Measurements from ENCODE around the gene RNF135. TPM values are rescaled to one million over a fixed set of nuclear protein-coding genes. Genes with fewer than 3 reads are reported as not detected.
A peak's percentile ranks its signal among the peaks of the same experiment; 100 is the strongest.

Gene RNF135
- total RNA-seq, 5 donors from 2014 or later (not counting 1 experiment from before 2014, with no cell fraction given), result 2.1 to 7.8 (median 6.4) TPM

DNA sequence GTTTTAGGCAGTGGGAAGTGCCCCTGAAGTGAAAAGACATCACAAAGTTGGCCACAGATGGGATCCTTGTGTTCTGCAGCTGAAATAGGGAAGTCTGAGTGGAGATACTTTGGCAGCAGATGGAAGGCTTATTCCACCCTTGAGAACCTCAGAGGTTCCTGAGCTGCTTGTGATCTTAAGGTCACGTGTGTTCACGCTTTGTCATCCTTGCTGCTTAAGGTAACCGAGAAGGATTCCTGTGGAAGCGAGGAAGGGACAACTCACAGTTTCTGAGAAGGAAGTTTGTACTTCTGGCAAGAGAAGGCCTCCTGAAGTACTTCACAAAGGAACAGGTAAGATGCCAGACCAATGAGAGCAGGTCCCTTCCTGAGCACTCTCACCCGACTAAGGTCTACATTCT, 36.9 kb upstream of the RNF135 start:
- Histone ChIP-seq H3K27me3 (replicated peaks in 1 of 2; ENCODE audit: control insufficient read depth in 2 of 2, extremely low read depth in 1 of 2, insufficient read depth in 2 of 2, low read length in 1 of 2) (peaks cover 0 to 5% of the 10 kb centered on the region in 2 experiments), H3K9me3 (no peaks in the 10 kb centered on the region), H3K27ac (ENCODE audit: low read length) (no peak overlapping the region), H3K4me1 (ENCODE audit: control insufficient read depth in 1 of 2, extremely low read depth in 1 of 2, insufficient read depth in 2 of 2, low read length in 2 of 2) (no peaks in the 10 kb centered on the region), H3K36me3 (ENCODE audit: control insufficient read depth in 2 of 2, extremely low read depth in 1 of 2, insufficient read depth in 1 of 2, low read length in 1 of 2) (no peaks in the 10 kb centered on the region), H3K4me3 (ENCODE audit: control insufficient read depth in 1 of 2, extremely low read depth in 1 of 2, low read length in 1 of 2) (no peak overlapping the region)
- peaks cover 0 to 2% of the 10 kb centered on the region in 2 donors for H3K27me3 Mint-ChIP-seq
- no peak overlapping the region for H3K4me3 Mint-ChIP-seq
- H3K36me3 Mint-ChIP-seq, result no peaks in the 10 kb centered on the region
- ChIA-PET POLR2A (no interaction called here), CTCF (interaction anchor here in 1 of 2 donors (0.8 kb wide), 1 partner anchor 18 kb away, joined by 3 read pairs; no protein-coding TSS in a partner anchor)
- ATAC-seq (replicated peaks in 1 of 4) (no peak), DNase-seq (no peak)
- H3K9me3 Mint-ChIP-seq, result no peaks in the 10 kb centered on the region
- WGBS (ENCODE audit: insufficient coverage), result 63% methylated on average over 3 of the region's 5 CpGs
- H3K27ac Mint-ChIP-seq, result no peak overlapping the region
- H3K4me1 Mint-ChIP-seq, result peaks cover 0 to 4% (median 0%) of the 10 kb centered on the region in 3 donors

DNA sequence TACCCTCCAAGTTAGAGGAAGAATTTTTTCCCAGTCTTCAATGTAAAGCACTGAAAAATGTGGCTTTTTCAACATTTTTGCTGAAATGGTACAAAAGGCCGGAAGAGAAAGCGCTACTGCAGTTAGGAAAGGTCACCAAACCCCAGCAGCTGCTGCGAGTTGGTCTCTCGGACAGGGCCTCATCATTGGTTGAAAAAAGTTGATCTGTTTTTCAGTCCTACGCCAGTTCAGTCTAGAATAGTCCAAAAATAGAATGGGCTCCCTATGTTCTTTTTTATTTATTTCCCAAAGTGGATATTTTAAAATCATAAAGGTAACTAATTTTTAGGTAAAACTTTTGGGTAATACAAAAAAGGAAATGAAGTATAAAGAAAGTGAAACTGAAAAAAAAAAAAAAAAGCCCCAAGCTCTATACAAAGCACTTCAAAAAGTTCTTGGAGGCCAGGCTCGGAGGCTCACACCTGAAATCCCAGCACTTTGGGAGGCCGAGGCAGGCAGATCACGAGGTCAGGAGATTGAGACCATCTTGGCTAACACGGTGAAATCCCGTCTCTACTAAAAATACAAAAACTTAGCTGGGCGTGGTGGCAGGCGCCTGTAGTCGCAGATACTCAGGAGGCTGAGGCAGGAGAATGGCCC, 31.7 kb upstream of the RNF135 start:
- ChIA-PET CTCF (no interaction called here), POLR2A (no interaction called here)
- no peaks in the 10 kb centered on the region for H3K36me3 ChIP-seq (ENCODE audit: control insufficient read depth in 2 of 2, extremely low read depth in 1 of 2, insufficient read depth in 1 of 2, low read length in 1 of 2)
- ATAC-seq (replicated peaks in 1 of 4) (no peak), DNase-seq (no peak)
- H3K27ac Mint-ChIP-seq, result peak overlapping the region in 1 of 2 donors; percentile 46
- peaks cover 0 to 3% of the 10 kb centered on the region in 2 experiments for H3K4me1 ChIP-seq (ENCODE audit: control insufficient read depth in 1 of 2, extremely low read depth in 1 of 2, insufficient read depth in 2 of 2, low read length in 2 of 2)
- no peak overlapping the region for H3K27ac ChIP-seq (ENCODE audit: low read length)
- WGBS (ENCODE audit: insufficient coverage), result 79% methylated on average over 7 of the region's 13 CpGs
- H3K9me3 ChIP-seq, result no peaks in the 10 kb centered on the region
- H3K4me3 ChIP-seq (ENCODE audit: control insufficient read depth in 1 of 2, extremely low read depth in 1 of 2, low read length in 1 of 2), result no peak overlapping the region
- H3K27me3 ChIP-seq (replicated peaks in 1 of 2; ENCODE audit: control insufficient read depth in 2 of 2, extremely low read depth in 1 of 2, insufficient read depth in 2 of 2, low read length in 1 of 2), result no peaks in the 10 kb centered on the region
- H3K4me1 Mint-ChIP-seq, result peaks cover 0 to 8% (median 2%) of the 10 kb centered on the region in 3 donors
- H3K4me3 Mint-ChIP-seq, result peak overlapping the region in 2 of 3 donors; percentile 9 to 39
- H3K36me3 Mint-ChIP-seq, result no peaks in the 10 kb centered on the region
- H3K9me3 Mint-ChIP-seq, result no peaks in the 10 kb centered on the region
- H3K27me3 Mint-ChIP-seq, result no peaks in the 10 kb centered on the region

DNA sequence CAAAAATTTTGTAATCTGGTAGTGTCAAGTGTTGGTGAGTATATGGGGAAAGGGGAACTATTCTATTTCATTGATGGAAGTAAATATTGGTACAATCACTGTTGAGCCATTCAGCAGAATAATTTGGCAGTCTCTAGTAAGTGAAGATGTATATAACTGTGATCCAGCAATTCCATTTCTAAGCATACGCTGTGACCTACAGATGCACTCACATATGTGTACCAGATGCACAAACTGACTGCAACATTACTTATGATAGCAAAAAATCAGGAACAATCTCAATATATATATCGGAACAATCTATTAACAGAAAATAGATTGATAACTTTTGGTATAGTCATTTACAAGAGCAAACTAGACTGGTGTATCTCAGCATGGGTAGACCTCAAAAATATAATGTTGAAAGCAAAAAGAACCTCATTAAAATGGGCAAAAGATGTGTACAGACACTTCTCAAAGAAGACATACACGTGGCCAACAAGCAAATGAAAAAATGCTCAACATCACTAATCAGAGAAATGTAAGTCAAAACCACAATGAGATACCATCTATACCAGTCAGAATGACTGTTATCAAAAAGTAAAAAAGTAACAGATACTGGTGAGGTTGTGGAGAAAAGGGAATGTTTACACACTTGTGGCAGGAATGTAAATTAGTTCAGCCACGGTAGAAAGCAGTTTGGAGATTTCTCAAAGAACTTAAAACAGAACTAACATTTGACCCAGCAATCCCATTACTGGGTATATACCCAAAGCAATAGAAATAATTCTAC, 28.3 kb upstream of the RNF135 start:
- DNase-seq (no peak), ATAC-seq (replicated peaks in 1 of 4) (no peak)
- H3K4me3 ChIP-seq (ENCODE audit: control insufficient read depth in 1 of 2, extremely low read depth in 1 of 2, low read length in 1 of 2), result no peak overlapping the region
- no peaks in the 10 kb centered on the region for H3K9me3 ChIP-seq
- 29% methylated on average over 1 of the region's 4 CpGs for WGBS (ENCODE audit: insufficient coverage)
- no peaks in the 10 kb centered on the region for H3K27me3 Mint-ChIP-seq
- no peak overlapping the region for H3K27ac ChIP-seq (ENCODE audit: low read length)
- H3K36me3 ChIP-seq (ENCODE audit: control insufficient read depth in 2 of 2, extremely low read depth in 1 of 2, insufficient read depth in 1 of 2, low read length in 1 of 2), result no peaks in the 10 kb centered on the region
- no peaks in the 10 kb centered on the region for H3K27me3 ChIP-seq (replicated peaks in 1 of 2; ENCODE audit: control insufficient read depth in 2 of 2, extremely low read depth in 1 of 2, insufficient read depth in 2 of 2, low read length in 1 of 2)
- H3K4me1 ChIP-seq (ENCODE audit: control insufficient read depth in 1 of 2, extremely low read depth in 1 of 2, insufficient read depth in 2 of 2, low read length in 2 of 2), result peaks cover 0 to 3% of the 10 kb centered on the region in 2 experiments
- POLR2A ChIA-PET, result no interaction called here
- CTCF ChIA-PET, result no interaction called here
- H3K27ac Mint-ChIP-seq, result no peak overlapping the region
- peaks cover 0 to 8% (median 2%) of the 10 kb centered on the region in 3 donors for H3K4me1 Mint-ChIP-seq
- H3K36me3 Mint-ChIP-seq, result no peaks in the 10 kb centered on the region
- no peak overlapping the region for H3K4me3 Mint-ChIP-seq
- no peaks in the 10 kb centered on the region for H3K9me3 Mint-ChIP-seq

DNA sequence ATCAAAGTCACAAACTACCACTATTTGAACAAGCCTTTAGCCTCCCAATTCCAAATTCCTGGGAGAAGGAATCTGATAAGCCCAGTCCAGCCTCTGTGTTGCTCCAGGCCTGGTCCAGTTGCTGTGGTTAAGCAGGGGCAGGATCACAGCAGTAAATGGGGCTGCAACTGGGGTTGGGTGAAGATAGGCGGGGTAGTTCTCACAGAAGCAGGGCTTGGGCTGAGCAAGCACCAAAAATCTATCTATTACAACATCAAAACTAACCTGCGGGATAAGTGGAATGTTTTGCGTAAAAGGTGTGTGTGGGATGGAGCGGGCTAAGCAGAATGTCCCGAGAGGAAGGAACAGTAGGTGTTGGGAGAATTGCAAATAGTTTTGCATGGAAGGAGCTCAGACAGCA, 23.0 kb upstream of the RNF135 start:
- 90% methylated on average over 2 of the region's 5 CpGs for WGBS (ENCODE audit: insufficient coverage)
- no peaks in the 10 kb centered on the region for H3K9me3 ChIP-seq
- no peak overlapping the region for H3K4me3 ChIP-seq (ENCODE audit: control insufficient read depth in 1 of 2, extremely low read depth in 1 of 2, low read length in 1 of 2)
- no peaks in the 10 kb centered on the region for H3K4me1 ChIP-seq (ENCODE audit: control insufficient read depth in 1 of 2, extremely low read depth in 1 of 2, insufficient read depth in 2 of 2, low read length in 2 of 2)
- Mint-ChIP-seq H3K27ac (no peak overlapping the region), H3K9me3 (no peaks in the 10 kb centered on the region), H3K4me3 (no peak overlapping the region), H3K4me1 (no peaks in the 10 kb centered on the region), H3K27me3 (no peaks in the 10 kb centered on the region), H3K36me3 (no peaks in the 10 kb centered on the region)
- ATAC-seq (replicated peaks in 1 of 4) (no peak), DNase-seq (no peak)
- no peaks in the 10 kb centered on the region for H3K27me3 ChIP-seq (replicated peaks in 1 of 2; ENCODE audit: control insufficient read depth in 2 of 2, extremely low read depth in 1 of 2, insufficient read depth in 2 of 2, low read length in 1 of 2)
- POLR2A ChIA-PET, result no interaction called here
- no peak overlapping the region for H3K27ac ChIP-seq (ENCODE audit: low read length)
- H3K36me3 ChIP-seq (ENCODE audit: control insufficient read depth in 2 of 2, extremely low read depth in 1 of 2, insufficient read depth in 1 of 2, low read length in 1 of 2), result no peaks in the 10 kb centered on the region
- CTCF ChIA-PET, result no interaction called here

DNA sequence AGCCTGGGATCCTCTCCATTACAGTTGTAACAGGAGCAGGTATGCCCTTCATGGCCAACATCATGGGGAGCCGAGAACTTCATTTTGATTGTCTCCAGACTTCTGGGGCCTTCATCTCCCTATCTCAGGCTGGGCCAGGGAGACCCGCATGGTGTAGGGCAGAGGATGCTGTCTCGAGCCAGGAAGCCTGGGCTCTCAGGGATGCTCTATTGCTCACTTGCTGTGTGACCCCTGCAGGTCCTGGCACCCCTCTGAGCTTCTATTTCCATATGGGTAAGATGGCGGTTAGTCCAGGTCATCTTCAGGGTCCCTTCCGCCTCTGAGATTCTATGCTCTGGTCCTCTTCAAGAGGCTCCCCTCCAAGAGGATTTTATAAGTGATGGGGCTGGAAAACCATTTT, 20.6 kb upstream of the RNF135 start:
- no peaks in the 10 kb centered on the region for H3K9me3 ChIP-seq
- POLR2A ChIA-PET, result no interaction called here
- H3K36me3 ChIP-seq (ENCODE audit: control insufficient read depth in 2 of 2, extremely low read depth in 1 of 2, insufficient read depth in 1 of 2, low read length in 1 of 2), result no peaks in the 10 kb centered on the region
- H3K4me3 ChIP-seq (ENCODE audit: control insufficient read depth in 1 of 2, extremely low read depth in 1 of 2, low read length in 1 of 2), result no peak overlapping the region
- Mint-ChIP-seq H3K4me3 (no peak overlapping the region), H3K9me3 (no peaks in the 10 kb centered on the region), H3K27me3 (no peaks in the 10 kb centered on the region), H3K36me3 (no peaks in the 10 kb centered on the region), H3K27ac (no peak overlapping the region), H3K4me1 (no peaks in the 10 kb centered on the region)
- ATAC-seq (replicated peaks in 1 of 4), result no peak
- DNase-seq, result no peak
- no peaks in the 10 kb centered on the region for H3K27me3 ChIP-seq (replicated peaks in 1 of 2; ENCODE audit: control insufficient read depth in 2 of 2, extremely low read depth in 1 of 2, insufficient read depth in 2 of 2, low read length in 1 of 2)
- H3K27ac ChIP-seq (ENCODE audit: low read length), result no peak overlapping the region
- 90% methylated on average over 3 of the region's 5 CpGs for WGBS (ENCODE audit: insufficient coverage)
- CTCF ChIA-PET, result no interaction called here
- H3K4me1 ChIP-seq (ENCODE audit: control insufficient read depth in 1 of 2, extremely low read depth in 1 of 2, insufficient read depth in 2 of 2, low read length in 2 of 2), result no peaks in the 10 kb centered on the region

DNA sequence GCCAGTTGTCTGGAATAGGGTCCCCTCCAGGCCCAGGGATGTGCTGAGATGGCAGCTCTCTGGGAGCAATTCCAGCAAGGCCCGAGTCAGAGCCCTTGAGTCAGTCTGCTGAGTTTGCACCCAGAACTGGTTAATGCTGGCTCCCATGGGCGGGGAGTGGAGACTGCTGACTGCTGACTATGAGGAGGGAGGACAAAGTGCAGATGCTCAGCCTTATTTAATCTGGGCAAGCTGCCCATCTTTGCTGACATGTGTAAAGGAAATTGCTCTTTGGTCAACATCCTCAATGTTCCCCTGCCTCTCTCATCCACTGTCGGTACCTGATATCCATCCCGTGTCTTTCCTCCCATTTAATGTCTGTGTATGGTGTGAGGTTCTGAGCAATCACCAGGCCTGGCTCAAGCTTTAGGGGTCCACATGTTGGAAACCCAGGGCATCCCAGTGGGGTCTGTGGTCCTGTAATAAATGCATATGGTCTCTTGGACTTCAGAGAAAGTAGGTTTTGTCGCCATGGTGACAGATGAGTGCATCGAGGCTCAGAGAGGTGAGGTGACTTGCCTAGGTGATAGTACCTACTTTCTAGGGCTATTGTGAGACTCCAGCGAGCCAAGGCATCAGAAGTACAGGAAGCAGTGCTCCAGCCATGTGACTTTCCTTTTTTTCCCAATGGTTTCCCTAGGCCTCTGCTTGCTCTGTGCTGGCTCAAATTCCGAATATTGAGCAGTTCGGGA, 20.0 kb upstream of the RNF135 start:
- Mint-ChIP-seq H3K36me3 (no peaks in the 10 kb centered on the region), H3K4me1 (no peaks in the 10 kb centered on the region), H3K4me3 (no peak overlapping the region), H3K27ac (no peak overlapping the region), H3K9me3 (no peaks in the 10 kb centered on the region), H3K27me3 (no peaks in the 10 kb centered on the region)
- Histone ChIP-seq H3K27ac (ENCODE audit: low read length) (no peak overlapping the region), H3K27me3 (replicated peaks in 1 of 2; ENCODE audit: control insufficient read depth in 2 of 2, extremely low read depth in 1 of 2, insufficient read depth in 2 of 2, low read length in 1 of 2) (no peaks in the 10 kb centered on the region), H3K4me3 (ENCODE audit: control insufficient read depth in 1 of 2, extremely low read depth in 1 of 2, low read length in 1 of 2) (no peak overlapping the region), H3K36me3 (ENCODE audit: control insufficient read depth in 2 of 2, extremely low read depth in 1 of 2, insufficient read depth in 1 of 2, low read length in 1 of 2) (no peaks in the 10 kb centered on the region), H3K4me1 (ENCODE audit: control insufficient read depth in 1 of 2, extremely low read depth in 1 of 2, insufficient read depth in 2 of 2, low read length in 2 of 2) (no peaks in the 10 kb centered on the region), H3K9me3 (no peaks in the 10 kb centered on the region)
- POLR2A ChIA-PET, result no interaction called here
- DNase-seq (no peak), ATAC-seq (replicated peaks in 1 of 4) (no peak)
- CTCF ChIA-PET, result no interaction called here
- WGBS (ENCODE audit: insufficient coverage), result 81% methylated on average over 4 of the region's 9 CpGs

Measured in T-cell (primary cell).